ENCODE measurements around the gene CD38.

DNA sequence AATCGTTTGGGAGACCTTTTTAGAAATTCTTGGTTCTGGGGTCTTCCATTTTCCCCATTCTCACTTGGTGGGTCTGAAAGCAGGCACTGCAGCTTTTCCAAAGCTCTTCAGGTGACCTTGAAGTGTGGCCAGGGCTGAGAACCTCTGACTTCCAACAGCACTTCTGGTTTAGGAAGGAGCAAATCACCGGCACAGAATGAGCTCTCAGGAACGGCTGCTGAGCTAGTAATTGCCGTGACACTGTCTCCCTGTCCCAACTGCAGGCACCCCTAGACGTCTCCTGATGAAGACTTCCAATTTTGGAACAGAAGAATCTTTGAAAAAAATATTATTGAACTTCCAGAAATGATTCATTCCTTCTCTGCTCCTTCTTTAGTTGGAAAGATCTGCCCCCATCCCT is 31.3 kb downstream of the CD38 start:
- TF ChIP-seq POLR2A (IDR thresholded peaks at IDR 0.05; ENCODE audit: borderline replicate concordance, extremely low read depth, insufficient read depth, insufficient read length) (no peak), SIN3A (IDR thresholded peaks at IDR 0.05; ENCODE audit: low read depth) (no peak)
- TF ChIP-seq, protein P1, sequence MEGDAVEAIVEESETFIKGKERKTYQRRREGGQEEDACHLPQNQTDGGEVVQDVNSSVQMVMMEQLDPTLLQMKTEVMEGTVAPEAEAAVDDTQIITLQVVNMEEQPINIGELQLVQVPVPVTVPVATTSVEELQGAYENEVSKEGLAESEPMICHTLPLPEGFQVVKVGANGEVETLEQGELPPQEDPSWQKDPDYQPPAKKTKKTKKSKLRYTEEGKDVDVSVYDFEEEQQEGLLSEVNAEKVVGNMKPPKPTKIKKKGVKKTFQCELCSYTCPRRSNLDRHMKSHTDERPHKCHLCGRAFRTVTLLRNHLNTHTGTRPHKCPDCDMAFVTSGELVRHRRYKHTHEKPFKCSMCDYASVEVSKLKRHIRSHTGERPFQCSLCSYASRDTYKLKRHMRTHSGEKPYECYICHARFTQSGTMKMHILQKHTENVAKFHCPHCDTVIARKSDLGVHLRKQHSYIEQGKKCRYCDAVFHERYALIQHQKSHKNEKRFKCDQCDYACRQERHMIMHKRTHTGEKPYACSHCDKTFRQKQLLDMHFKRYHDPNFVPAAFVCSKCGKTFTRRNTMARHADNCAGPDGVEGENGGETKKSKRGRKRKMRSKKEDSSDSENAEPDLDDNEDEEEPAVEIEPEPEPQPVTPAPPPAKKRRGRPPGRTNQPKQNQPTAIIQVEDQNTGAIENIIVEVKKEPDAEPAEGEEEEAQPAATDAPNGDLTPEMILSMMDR (IDR thresholded peaks at IDR 0.05 in 2 of 3, conservative IDR thresholded peaks at IDR 0.05 in 1 of 3; ENCODE audit: borderline replicate concordance in 1 of 3, insufficient read depth in 1 of 3, low read depth in 2 of 3, low read length in 2 of 3): no peak

Measured in HCT116 (cell line).